HUES48 (cell line): ENCODE results near the gene FHOD1.
A peak's percentile ranks its signal among the peaks of the same experiment; 100 is the strongest.

ENCODE experiments used
- H3K27ac ChIP-seq: one replicate; pipeline ENCODE4 v1.7.0; 2013; ENCODE audit warnings: low read depth, low read length, inconsistent platforms
- H3K27me3 ChIP-seq: 2 replicates; pipeline ENCODE4 v1.6.1; 2013; ENCODE audit warnings: mild to moderate bottlenecking, low read length; ENCODE audit not compliant: control insufficient read depth, insufficient read depth
- H3K36me3 ChIP-seq: 2 replicates; pipeline ENCODE4 v1.6.1; 2013; ENCODE audit warnings: low read length; ENCODE audit not compliant: control insufficient read depth, insufficient read depth
- H3K4me1 ChIP-seq: 2 replicates; pipeline ENCODE4 v1.6.1; 2013; ENCODE audit warnings: mild to moderate bottlenecking, low read length; ENCODE audit not compliant: control insufficient read depth, insufficient read depth
- H3K4me3 ChIP-seq: 2 replicates; pipeline ENCODE4 v1.5.1; 2013; ENCODE audit warnings: mild to moderate bottlenecking, low read depth, low read length
- H3K9ac ChIP-seq: 2 replicates; pipeline ENCODE4 v1.6.1; 2013; ENCODE audit warnings: mild to moderate bottlenecking, low read depth, low read length, moderate library complexity
- H3K9me3 ChIP-seq: 2 replicates; pipeline ENCODE4 v1.6.1; 2013; ENCODE audit warnings: low read length; ENCODE audit not compliant: control insufficient read depth, insufficient read depth

Gene FHOD1

DNA sequence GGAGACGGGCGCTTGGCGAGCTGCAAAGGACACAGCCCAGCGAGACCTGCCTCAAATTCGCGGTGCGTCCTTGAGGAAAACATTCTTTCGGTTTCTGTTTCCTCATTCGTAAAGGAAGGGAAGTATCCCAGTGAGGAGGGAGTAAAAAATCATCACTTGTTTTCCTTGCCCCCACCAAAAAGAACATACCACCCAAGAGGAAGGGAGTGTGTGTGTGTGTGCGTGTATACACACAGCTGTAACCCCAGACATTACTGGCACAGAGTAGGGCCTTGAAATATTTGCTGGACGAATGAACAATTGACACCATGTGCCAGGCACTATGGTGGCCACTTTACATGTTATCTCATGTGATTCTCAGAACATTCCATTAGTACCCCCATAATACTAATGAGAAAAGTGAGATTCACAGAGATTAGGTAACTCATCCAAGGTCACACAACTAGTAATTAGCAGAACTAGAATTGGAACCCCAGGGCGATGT is 61.6 kb downstream of the FHOD1 start:
- H3K4me1 ChIP-seq = 0 out of 2 replicates have a peak, but pooled peaks cover 4% of the 10 kb centered on the region
- no peak overlapping the region for H3K9ac ChIP-seq
- no peaks in the 10 kb centered on the region for H3K9me3 ChIP-seq
- no peak overlapping the region for H3K4me3 ChIP-seq
- no peak overlapping the region for H3K27ac ChIP-seq
- no peaks in the 10 kb centered on the region for H3K36me3 ChIP-seq
- H3K27me3 ChIP-seq = peaks cover 28% of the 10 kb centered on the region

GRCh38 chr16:67184995-67185650 is 62.2 kb downstream of the FHOD1 start:
- H3K9ac ChIP-seq = no peak overlapping the region
- no peak overlapping the region for H3K27ac ChIP-seq
- 0 out of 2 replicates have a peak, but pooled peaks cover 4% of the 10 kb centered on the region for H3K4me1 ChIP-seq
- H3K36me3 ChIP-seq = no peaks in the 10 kb centered on the region
- peaks cover 28% of the 10 kb centered on the region for H3K27me3 ChIP-seq
- H3K4me3 ChIP-seq = peak overlapping the region; percentile 96; the same call in 1 of the 2 replicates
- H3K9me3 ChIP-seq = no peaks in the 10 kb centered on the region

DNA sequence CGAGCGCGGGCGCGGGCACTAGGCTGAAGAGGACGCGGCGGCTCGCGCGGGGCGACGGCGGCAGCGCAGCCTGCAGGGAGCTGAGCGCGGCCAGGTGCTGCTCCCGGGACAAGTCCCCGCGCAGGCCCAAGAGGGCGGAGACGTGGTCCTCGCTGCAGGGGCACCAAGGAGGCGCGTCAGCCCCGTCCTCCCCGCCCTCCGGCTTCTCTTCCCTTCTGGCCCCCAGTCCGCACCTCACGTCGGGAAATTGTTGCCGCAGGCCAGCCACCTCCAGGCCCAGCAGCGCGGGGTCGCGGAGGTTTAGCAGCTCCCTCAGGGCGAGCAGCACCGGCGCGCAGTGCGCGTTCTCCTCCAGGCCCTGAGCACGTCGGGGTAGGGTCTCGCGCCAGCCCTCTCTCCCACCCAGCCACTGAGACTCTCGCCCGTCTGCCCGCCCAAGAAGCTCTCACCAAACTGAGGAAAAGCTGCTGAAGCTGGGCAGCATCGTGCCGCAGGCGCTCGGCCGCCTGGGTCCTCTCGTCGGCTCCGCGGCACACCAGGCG is 62.8 kb downstream of the FHOD1 start:
- H3K9me3 ChIP-seq = no peaks in the 10 kb centered on the region
- 0 out of 2 replicates have a peak, but pooled peaks cover 4% of the 10 kb centered on the region for H3K4me1 ChIP-seq
- no peaks in the 10 kb centered on the region for H3K36me3 ChIP-seq
- no peak overlapping the region for H3K27ac ChIP-seq
- H3K9ac ChIP-seq = no peak overlapping the region
- peaks cover 28% of the 10 kb centered on the region for H3K27me3 ChIP-seq
- H3K4me3 ChIP-seq = peak overlapping the region; percentile 96

DNA sequence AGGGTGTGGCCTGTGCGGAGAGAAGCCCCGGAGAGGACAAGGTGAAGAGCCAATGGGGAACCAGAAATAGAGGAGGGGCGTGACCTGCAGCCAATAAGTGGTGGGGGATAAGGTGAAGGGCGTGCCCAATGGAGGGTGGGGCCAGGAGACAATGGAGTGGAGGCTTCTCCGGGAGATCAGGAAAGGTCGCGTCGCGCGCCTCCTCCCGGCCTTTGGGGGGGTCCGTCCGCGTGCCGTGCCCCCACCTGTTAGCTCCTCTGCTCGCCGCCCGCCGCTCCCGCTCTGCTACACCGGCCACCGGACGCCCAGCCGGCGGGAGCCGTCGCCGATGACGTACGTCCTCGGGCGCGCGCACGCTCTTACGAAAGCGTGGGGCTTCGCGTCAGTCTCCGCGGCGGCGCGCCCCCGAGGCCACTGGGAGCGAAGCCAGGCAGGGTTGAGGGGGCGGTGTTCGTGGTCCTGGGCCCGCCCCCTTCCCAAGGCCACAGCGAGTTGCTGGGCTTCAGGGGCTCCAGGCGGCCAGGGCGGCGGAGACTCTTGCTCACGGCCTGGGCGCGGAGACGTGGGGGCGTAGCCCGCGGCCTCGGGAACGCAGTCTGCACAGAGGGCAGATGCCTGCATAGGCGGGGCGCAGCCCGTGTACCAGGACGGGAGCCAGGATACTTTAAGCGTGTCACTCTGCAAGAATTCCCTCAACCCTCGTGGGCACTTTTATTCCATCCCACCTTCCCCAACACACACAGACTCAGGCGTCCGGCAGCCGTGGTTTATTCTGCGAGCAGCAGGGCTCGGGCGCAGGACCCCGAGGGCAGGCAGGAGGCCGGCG is 63.4 kb downstream of the FHOD1 start, which contains the start of gene MATCAP1:
MATCAP1 (minus strand) TSS at position 337 of the 826 bp plus-strand sequence. CDS start 3,353 bp downstream, outside the sequence.
- Histone ChIP-seq H3K36me3 (no peaks in the 10 kb centered on the region), H3K9ac (peak within 1 kb of the TSS; percentile 97), H3K27ac (peak within 1 kb of the TSS; percentile 98), H3K4me3 (peak within 1 kb of the TSS; percentile 96), H3K9me3 (no peaks in the 10 kb centered on the region), H3K4me1 (0 out of 2 replicates have a peak, but pooled peaks cover 4% of the 10 kb centered on the region), H3K27me3 (peaks cover 28% of the 10 kb centered on the region)

DNA sequence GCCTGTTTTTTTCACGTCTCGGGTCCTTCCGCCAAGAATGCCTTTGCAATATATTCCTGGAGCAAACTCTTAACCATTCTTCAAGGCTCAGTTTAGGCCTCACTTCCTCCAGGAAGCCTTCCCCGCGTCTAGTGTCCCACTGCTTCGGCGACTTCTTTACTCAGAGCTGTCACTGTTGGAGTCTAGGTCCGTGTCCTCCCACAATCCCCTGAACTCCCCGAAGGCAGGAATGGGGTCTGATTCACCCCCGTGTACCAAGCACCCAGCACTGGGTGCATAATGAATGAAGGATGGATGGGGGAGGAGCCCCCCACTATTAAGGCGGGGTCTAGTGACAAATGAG is 64.0 kb downstream of the FHOD1 start:
- H3K36me3 ChIP-seq = no peaks in the 10 kb centered on the region
- H3K9ac ChIP-seq = no peak overlapping the region
- H3K9me3 ChIP-seq = no peaks in the 10 kb centered on the region
- peak overlapping the region; percentile 96 for H3K4me3 ChIP-seq
- peak overlapping the region; percentile 98 for H3K27ac ChIP-seq
- 0 out of 2 replicates have a peak, but pooled peaks cover 4% of the 10 kb centered on the region for H3K4me1 ChIP-seq
- H3K27me3 ChIP-seq = peaks cover 28% of the 10 kb centered on the region

DNA sequence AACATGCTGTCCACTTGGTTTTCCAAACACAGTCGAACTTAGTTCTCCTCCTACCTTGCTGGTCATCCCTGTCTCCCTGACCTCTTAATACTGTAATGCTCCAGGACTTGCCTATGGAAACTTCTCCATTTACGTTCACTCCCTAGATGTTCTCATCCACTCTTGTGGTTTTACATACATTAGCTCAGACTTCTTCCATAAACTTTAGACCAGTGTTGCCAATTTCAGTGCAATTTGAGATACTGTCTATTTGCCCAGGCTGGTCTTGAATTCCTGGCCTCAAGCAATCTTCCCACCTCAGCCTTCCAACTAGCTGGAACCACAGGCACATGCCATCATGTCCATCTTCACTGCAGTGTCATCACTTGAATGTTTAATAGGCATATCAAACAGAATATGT is 65.0 kb downstream of the FHOD1 start:
- no peaks in the 10 kb centered on the region for H3K9me3 ChIP-seq
- H3K27me3 ChIP-seq = peaks cover 34% of the 10 kb centered on the region
- H3K4me1 ChIP-seq = 0 out of 2 replicates have a peak, but pooled peaks cover 8% of the 10 kb centered on the region
- no peak overlapping the region for H3K9ac ChIP-seq
- H3K4me3 ChIP-seq = no peak overlapping the region
- no peak overlapping the region for H3K27ac ChIP-seq
- H3K36me3 ChIP-seq = no peaks in the 10 kb centered on the region

DNA sequence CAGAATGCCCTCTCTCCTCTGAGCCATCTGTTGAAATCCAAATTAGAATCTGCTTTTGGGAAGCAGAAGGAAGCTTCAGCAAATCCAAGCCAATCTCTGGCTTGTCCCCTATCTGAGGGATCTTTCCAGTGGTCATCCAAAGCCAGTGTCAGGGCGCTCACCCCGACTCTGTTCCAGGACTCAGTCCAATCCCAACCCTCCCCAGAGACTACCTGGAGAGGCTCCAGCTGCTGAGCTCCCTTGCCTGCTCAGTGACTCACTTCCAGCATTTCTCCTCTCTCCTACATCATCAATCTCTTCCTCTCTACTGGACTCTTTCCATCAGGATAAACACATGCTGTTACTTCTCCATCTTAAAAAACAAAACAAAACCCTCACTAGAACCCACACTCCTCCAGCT is 65.9 kb downstream of the FHOD1 start:
- no peak overlapping the region for H3K27ac ChIP-seq
- H3K9ac ChIP-seq = no peak overlapping the region
- H3K36me3 ChIP-seq = no peaks in the 10 kb centered on the region
- H3K9me3 ChIP-seq = no peaks in the 10 kb centered on the region
- H3K27me3 ChIP-seq = peaks cover 37% of the 10 kb centered on the region
- H3K4me3 ChIP-seq = no peak overlapping the region
- 0 out of 2 replicates have a peak, but pooled peaks cover 8% of the 10 kb centered on the region for H3K4me1 ChIP-seq

- Histone ChIP-seq H3K9ac (no peak overlapping the region), H3K36me3 (no peaks in the 10 kb centered on the region), H3K4me3 (no peak overlapping the region), H3K27me3 (peaks cover 39% of the 10 kb centered on the region), H3K4me1 (0 out of 2 replicates have a peak, but pooled peaks cover 8% of the 10 kb centered on the region), H3K9me3 (no peaks in the 10 kb centered on the region), H3K27ac (no peak overlapping the region)
Measured at GRCh38 chr16:67180166-67180565, 67.1 kb downstream of the FHOD1 start.

DNA sequence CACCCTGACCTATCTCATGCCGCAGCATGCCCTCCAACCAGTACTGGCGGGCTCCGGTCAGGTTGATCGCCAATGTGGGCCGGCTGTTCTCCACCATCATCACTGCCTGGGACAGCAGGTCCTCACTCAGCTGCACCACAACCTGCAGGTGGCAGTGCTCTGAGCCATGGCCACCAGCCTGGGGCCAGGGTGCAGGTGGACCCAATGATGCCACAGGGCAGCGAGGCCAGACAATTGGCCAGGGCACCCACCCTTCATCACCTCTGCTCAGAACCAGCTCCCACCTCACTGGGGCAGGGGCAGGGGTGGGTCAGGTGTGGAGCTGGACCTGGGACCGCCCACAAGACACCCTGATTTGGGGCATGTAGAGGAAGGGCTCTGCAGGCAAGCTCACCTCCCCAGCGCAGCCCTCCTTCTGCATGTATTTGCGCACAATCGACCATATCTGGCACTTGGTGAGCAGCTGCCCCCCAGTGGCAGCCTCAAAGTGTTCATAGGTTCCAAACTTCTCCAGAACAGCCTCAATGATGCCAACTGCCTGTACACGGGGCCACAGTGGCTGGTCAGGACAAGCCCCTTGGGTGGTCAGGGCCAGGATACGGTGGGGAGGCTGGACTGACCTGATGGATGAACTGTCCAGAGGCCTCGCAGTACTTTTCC is 67.7 kb downstream of the FHOD1 start:
- no peak overlapping the region for H3K9ac ChIP-seq
- no peaks in the 10 kb centered on the region for H3K36me3 ChIP-seq
- H3K4me3 ChIP-seq = no peak overlapping the region
- no peak overlapping the region for H3K27ac ChIP-seq
- H3K27me3 ChIP-seq = peaks cover 39% of the 10 kb centered on the region
- no peaks in the 10 kb centered on the region for H3K9me3 ChIP-seq
- 0 out of 2 replicates have a peak, but pooled peaks cover 6% of the 10 kb centered on the region for H3K4me1 ChIP-seq
